ENCODE measurements around the gene OSBPL2. TPM values are rescaled to one million over a fixed set of nuclear protein-coding genes. Genes with fewer than 3 reads are reported as not detected.

OSBPL2 gene
- total RNA-seq, 1 donor from 2014 or later = 58.5 TPM

DNA sequence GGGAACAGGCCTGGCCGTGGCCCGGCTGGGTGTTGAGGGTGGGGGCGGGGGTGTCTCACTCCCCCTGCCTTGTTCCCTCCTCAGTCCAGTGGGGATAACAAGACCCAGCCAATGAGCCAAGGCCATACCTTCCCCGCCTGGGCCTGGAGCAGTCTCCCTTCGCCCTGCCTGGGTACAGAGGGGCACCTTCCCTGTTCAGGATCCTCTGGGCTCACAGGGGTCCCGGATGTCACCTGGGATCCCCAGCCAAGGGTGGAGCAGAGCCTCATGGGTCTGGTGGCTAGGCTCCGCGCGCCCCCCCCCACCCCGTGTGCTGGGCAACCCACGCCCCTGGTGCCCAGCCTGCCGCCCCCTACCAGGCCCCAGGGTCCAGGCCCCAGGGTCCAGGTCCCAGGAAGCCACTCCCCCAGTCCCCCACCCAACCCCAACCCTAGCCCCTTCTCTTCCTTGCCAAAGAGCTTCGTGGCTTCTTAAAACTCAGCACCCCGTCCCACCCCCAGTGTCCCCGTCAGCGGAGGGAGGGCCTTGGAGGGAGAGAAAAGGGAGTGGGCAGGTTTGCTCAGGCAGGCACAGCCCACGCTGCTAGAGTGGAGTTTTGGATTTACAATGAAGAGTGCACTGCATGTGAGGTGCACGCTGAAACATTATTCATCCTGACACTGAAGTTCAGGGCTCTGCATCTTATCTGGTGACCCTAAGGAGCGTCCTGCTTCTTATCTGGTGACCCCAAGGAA is 30.1 kb upstream of the OSBPL2 start:
- no peak for ATAC-seq

DNA sequence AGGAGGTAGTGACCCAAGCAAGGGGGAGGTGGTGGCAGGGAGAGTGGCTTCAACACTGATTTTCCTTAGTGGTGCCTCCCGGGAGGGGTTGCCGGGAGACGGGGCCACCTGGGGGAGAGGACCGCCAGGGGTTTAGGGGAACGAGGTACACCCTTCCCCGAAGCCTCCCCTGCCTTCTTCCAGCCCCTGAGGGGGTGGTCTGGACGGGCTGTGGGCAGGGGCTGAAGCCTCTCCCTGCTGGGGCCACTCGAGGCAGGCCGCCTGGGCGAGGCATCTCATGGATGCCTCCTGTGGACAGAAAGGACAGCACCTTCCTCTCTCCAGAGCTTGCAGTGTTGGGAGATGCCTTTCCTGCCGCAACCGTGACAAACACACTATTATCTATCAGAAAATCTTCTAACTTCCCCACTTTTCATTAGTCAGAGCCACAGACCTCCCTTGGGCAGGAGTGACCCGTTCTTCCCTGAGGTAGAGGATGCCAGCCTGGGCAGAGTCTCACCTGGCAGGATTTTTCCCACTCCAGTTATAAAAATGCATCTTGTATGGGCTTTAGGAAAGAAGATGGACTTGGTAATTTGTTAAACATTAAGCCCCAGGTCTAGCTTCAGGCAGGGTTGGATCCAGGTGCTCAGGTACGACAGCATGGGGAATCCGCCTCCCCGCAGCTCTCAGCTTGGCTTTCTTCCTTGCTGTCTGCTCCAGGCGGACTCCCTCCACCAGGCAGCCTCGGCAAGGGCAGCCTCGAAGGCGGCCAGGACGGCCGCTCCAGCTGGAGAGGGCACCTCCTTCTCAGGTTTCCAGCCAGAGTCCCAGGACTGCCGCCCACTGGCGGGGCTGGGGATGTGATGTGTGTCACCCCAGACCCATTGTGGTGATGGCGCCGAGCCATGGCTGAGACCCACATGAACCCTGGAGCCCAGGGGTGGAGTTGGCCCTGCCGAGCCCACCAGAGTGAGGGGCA is 29.2 kb upstream of the OSBPL2 start:
- ATAC-seq = peak; percentile 25

DNA sequence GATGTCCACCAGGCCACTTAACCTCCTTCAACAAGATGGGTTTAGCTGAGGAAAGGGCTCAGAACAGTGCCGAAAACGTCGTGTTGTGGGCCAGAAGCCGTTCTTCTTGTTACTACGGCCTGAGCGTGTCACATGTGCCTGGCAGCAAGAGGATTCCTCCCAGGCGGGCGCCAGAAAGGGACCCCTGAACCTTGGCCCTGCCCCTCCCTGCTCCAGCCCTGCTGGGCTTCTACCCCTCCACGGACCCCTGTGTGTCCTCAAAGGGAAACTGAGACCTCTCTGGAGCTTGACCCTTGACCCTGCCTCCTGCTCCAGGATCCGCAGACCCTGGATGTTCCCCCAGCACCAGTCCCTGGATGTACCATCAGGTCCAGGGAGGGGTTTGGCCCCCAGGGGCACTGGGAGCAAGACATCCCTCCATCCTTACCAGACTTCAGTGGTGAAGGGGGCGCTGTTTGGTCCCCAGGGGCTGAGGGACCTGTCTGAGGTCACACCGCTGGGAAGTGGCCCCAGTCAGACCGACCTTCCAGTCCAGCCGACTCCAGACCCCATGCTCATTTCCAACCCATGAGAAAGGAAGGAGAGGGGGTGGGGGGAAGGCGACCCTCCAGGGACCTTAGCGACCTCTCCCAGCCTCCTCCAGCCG is 28.3 kb upstream of the OSBPL2 start:
- no peak for ATAC-seq

DNA sequence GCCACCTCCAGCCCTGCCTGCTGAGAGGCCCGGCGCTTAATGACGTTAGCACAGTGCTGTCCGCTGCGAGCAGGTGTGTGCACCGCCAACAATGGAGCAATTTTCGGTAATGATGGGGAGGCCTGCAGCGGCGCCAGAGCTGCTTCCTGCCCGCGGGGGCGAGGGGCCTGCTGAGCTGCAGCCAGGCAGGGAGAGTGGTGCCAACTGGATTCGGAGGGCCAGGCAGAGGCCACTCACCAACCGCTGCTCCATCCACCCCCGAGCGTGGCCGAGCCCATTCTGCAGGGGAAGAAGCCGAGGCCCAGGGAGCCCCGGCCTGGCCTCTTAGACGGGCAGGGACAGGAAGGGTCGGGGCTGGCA is 27.8 kb upstream of the OSBPL2 start:
- no peak for ATAC-seq

DNA sequence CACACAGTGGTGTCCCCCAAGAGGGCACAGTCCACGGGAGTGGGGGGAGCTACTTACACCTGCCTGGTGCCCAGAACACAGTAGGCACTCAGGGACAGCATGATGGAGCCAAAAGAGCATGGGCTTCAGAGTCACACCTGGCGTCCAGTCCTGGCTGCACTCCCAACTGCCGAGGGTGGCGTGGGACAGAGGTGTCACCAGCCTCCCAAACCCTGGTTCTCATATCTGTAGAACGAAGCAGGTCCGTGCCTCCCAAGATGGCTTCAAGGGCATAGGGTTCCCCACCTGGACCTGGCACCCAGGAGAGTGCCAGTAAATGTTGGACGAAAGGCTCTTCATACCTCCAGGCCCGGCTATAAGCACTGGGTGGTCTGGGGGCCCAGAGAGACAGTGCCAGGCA is 27.1 kb upstream of the OSBPL2 start:
- ATAC-seq = no peak

DNA sequence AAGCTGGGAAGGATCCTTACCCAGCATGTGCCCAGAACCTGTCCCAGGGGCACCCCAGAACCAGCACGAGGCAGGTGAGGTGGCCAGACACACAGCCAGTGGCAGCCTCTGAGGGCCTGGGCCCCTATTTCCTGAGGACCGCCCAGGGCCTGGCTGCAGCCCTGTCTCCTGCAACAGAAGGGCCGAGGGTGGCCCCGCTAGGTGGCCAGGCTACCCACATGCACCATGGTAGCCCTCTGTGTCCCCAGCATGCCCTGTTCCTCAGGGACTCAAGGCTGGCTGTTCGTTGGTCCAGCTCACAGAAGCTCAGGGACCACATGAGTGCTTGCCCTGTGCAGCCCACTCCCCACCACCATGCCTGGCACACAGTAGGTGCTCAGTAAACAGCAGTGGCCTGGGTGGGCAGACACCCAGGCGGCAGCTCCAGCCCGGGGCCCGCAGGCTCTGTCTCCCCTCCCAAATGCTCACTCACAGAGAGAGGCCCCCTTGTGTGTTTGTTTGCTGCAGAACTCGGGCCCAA is 26.5 kb upstream of the OSBPL2 start:
- ATAC-seq = no peak

DNA sequence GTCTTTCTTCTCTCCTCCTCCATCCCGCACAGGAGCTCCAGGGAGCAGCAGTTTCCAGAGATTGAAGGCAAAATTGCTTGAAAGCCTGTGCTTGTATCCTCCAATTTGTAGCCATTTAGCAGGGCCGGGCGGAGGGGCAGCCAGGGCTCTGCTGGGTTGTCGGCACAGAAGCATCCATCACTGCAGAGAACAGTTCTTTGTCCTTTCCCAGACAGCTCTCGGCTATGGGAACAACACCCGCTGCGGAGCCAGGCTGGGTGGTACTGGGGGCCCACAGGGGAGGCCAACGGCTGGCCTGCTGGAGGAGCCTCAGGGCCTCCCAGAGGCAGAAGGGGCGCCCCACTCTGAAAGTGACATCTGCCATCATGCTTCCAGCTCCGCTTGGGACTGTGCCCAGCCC is 26.0 kb upstream of the OSBPL2 start:
- no peak for ATAC-seq

DNA sequence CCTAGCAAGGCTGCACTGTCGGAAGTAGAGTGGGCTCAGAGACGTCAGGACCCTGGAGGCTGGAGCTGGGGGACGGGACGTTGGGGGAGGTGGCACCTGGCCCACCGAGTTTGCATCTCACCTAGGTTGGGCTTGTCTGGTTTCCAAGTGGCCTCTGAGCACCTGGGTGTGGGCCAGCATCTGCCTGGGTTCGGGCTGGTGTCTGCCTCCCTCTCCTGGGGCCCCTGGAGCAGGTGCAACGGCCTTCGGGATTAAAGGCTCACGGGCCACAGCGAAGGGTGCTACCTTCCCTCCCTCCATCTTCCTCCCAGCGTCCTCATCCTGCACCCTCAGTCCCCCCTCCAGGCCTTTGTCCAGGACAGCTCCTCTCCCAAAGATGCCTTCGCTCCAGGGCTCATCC is 24.3 kb upstream of the OSBPL2 start:
- no peak for ATAC-seq

DNA sequence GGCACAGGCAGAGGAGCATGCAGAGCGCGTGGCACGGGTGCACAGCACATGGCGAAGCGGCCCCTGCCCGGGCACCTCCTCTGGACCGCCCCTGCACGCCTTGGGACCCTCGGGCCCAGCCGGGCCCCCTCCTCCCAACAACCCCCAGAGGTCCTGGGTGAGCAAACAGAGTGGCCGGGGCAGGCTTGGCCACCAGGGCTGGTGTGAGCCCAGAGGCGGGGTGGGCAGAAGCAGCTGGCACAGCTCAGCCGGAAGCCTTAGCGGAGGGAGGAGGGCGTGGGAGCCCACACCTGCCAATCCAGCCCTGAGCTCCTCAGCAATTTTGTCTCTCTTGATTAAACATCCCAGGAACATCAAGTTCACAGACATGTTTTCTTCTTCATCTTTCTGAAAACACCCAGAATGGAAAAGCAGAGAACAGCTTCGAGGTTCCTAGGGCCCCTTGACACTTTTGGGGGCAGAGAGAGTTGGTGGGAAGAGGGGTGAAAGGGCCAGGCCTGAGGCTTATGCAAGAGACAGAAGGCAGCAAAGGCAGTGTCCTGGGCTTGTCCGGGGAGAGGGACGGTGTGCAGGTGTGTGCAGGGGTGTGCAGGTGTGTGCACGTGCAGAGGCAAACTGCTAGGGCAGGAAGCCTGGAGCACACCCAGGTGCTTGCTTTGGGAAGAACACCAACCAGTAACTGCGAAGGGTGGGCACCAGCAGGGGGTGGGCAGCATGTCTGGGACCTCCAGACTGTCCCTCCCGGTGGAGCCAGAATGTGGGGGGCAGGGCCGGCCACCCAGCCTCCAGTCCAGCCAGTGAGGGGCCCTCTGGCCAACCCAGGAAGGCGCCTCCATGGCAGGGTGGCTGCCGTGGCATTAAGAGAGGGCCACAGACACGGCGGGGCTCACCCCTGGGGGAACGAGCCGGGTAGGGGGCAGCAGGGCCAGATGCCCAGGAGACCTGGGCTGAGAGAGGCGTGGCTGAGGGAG is 23.0 kb upstream of the OSBPL2 start:
- ATAC-seq = no peak

DNA sequence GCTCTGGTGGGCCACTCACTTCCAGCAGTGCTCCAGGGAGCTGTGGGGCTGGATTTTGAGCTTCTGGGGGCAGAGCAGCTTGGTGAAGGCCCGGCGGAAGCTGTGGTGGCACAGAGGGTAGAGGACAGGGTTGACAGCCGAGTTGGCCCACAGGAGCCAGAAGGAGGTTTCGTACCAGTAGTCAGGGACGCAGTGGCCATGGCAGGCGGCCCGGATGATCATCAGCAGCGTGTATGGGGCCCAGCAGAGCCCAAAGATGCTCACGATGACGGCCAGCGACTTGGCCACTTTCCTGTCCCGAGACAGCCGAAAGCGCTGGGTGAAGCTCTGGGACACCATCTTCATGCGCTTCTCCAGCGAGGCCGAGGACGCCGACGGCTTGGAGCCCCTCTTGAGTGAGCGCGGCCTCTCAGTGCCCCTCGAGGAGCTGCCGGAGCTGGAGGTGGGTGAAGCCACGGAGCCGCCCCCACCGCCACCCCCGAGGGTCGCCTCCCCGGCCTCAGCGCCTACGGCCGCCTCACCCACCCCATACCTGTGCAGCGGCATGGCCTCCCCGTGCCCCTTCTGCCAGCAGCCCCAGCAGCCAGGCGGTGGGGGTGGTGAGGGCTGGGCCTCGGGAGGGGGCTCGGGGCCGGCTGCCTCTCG is 22.2 kb upstream of the OSBPL2 start:
- no peak for ATAC-seq

DNA sequence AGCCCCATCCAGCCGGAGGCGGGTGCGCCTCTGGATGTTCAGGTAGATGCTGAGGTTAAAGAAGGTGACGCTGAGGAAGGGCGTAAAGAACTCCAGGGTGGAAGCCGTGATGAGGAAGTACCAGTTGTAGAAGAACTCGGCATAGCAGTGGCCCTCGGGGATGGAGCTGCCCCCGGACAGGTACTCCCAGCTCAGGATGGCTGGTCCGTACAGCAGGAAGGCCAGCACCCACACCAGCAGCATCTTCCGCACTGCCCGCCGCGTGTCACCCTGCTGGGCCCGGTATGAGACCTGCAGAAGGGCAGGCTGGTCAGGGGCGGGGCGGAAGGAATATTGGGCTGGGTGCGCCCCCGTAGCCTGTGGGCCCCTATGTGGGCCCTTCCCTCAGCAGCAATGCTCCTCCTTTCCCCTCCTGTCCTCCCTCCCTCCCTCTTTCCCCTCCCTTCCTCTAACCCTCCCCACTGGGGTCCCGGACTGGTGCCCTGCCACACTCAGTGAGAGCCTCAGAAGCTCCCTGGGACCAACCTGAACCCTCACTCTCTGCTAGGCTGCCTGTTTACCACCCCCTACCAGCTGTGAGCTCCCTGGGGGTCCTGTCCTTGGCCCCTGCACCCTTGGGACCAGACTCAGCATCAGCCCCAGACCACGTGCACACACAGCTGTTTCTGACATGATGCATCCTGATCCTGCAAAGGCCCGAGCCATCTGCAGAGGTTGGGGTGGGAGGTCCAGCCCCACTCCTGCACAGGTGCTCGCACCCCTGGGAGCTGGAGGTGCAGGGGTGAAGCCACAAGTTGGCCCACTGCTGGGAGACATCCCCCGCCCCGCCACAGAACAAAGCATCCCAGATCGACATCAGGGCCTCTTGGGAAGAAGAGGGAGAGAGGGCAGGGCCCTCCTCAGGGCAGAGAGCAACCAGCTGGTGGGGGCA is 21.4 kb upstream of the OSBPL2 start:
- ATAC-seq = no peak

DNA sequence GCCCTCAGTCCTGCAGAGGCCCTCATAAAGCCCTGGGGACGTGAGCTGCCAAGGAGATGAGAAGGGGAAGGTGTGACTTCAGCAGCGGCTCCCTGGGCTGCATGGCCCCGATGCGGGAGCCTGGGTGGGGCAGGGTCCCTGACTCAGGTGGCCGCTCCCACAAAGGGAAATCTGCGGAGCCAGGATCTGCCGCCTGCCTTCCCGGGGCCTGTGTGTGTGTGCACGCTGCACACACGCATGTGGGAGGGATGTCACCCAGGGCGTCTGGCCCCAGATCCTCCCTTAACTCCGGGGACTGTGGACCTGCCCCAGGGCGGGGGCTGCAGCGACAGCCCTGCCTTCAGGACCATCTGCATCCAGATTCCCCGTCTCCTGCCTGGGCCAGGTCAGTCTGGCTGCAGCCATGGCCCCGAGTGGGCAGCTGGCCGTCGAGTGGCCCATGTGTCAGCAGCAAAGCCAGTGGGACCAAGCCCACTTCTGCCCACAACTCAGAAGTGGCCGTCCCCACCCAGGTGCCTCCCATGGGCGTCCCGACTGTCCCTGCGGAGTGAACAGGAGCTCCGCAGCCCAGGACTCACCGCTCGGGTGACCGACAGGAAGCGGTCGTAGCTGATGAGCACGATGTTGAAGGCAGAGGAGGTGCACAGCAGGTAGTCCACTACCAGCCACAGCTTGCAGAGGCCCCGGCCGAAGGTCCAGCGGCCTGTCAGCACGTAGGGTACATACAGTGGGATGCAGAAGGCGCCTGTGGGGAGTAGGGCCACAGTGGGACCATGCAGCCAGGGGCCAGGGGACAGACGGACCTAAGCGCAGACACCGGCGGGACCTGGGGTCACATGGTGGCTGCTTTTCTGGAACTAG is 20.2 kb upstream of the OSBPL2 start:
- ATAC-seq = no peak

DNA sequence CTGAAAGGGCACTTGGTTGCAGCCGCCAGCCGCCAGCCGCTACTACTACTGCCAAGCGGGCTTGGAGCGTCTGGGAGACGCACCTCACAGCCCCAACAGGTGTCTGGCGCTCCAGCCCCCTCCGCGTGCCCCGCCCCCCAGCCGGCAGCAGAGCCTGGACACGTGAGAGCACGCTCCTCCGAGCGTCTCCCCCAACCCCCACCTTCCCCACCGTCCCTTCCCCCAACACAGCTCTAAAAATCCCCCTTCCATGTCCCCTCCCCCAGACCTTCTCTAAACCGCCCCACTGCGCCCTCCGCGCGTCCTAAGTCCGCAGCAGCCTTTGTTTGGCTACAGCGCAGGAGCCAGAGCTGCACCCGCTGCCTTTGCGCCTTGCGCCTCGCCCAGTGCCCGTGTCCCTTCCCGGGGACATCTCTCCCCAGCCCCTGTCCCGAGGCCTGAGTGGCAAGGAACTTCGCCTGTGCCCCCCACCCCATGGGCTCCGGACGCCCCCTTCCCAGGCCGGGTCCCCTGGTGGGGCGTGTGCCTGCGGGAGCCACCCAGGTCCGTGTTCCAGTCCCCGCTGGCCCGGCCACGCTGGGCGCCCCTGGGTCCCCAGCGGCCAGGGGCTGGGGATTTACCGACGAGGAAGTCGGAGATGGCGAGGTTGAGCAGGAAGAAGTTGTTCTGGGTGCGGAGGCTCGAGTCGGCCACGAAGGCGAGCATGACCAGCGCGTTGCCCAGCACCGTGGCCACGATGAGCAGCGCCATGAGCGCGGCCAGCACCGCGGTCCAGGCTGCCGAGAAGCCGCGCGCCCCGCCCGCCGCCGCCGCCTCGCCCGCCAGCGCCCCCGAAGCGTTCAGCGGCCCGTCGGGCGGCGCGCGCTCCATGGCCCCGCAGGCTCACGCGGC is 19.0 kb upstream of the OSBPL2 start:
- no peak for ATAC-seq

DNA sequence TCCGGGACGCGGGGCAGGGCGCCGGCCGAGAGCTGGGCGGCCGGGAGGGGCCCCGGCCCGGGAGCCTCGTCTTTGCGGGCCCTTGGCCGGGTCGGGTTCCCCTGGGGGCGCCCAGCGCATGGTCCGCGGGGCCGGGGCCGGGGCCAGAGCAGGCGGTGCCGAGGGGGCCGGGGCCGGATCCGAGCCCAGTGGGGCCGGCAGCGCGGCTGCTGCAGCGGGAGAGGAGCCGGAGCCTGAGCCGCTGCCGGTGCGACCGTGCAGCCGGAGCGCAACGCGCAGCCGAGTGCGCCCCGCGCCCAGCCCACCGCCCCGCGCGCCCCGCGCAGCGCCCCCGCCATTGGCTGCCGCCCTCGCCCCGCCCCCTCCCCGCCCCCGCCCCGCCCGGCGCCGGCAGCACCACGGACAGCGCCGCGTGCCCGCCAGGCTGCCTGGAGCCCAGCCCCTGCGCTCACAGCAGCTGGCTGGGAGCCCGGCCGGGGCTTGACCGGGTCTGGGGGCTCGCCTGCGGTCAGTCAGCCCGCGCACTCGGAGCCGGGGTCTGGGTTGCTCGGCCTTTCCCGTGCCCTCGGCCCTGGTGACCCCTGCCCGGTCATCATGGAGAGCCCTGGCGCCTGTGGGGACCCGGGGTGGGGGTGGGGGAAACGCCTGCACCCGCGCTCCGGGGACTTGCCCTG is 18.2 kb upstream of the OSBPL2 start, which contains the start of gene HRH3:
HRH3 (minus strand) TSS at position 287 of the 674 bp plus-strand sequence. CDS start 308 bp downstream, outside the sequence.
- peak; percentile 56 for ATAC-seq

DNA sequence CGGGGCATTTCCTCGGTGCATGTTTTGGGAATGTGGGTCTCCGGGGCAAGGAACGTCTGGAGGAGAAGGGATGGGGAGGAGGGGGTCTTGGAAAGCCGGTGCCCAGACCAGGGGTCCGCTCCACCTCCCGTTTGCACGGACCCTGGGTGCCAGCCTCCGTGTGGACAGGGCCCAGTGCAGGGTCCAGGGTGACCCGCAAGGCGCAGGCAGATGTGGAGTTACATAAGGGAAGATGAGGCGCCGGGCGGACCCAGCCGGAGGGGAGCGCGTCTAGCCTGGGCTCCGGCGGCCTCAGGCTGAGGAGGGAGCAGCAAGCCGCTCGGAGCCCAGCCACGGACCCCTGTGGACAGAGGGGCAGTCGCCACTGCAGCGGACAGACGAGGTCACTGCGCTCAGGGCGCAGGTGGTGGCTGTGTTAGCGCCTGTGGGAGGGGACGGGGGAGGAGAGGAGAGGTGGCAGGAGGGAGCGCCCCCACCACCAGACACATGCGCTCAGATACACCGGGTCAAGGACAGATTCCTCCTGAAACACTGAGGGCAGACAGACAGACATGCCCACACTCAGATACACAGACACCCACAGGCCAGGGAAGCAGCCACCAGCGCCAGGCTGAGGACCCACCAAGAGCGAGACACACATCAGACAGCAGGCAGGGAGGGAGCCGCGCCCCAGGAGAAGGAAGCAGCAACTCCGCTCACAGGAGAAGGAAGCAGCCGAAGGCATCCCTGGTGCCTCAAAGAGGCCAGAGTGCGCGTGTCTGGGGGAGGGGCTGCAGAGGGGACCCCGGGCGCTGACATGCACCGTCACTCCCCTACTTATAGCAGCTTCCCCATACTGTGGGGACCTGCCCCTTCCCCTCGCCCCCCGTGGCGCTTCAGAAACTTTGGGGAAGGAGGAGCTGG is 17.4 kb upstream of the OSBPL2 start:
- ATAC-seq = no peak

DNA sequence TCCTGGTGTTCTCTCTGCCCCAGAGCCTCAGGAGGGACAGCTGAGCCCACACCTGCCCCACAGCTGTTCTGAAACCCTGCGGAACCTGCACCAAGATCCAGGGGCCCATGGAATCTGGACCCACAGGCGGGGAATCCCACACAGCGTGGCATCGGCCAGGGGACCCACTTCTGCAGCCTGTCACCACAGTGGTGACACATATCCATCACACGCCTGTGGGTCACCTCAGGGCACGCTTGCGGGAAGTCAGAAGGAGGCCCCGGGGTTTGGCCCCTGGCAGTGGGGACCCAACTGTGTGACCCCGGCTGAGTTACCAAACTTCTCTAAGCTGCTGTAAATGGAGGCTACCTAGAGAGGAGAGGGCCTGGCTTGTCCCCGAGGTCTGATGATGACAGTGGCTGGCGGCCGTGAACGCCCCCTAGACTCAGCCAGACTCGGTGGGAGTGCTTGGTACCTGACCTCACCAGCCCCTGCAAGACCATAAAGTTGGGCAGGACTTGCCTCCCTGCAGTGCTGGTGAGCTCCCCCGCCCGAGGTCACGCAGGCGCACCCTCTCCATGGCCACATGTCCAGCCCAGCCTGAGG is 16.0 kb upstream of the OSBPL2 start:
- no peak for ATAC-seq
